ENCODE results near the gene C11orf42. TPM values are rescaled to one million over a fixed set of nuclear protein-coding genes. Genes with fewer than 3 reads are reported as not detected.

The C11orf42 gene
- total and polyA plus RNA-seq, 4 donors = not detected

DNA sequence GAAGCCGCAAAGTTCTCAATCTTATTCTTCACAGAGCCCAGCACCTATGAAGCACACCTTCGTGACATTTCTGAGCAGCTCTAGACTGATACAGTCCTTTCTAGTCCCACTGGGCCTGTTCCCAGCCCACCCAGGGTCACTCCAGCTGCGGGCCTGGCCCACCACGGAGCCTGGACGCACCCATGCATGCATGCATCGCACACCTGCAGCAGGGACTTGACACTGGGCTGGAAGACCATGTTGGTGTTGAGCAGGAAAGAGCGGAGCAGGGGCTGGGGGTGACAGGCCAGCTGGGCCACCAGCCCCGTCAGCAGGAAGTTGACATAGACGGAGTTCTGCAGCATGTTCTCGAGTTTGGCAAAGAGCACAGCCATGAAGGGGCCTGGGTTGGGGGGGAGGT, 9.2 kb downstream of the C11orf42 start:
- H3K4me1 ChIP-seq (ENCODE audit: control insufficient read depth in 5 of 5, insufficient read depth in 5 of 5, low read length in 5 of 5) = peaks cover 0 to 5% (median 0%) of the 10 kb centered on the region in 5 donors
- no peak for ATAC-seq (ENCODE audit: insufficient read depth, low FRiP score)
- H3K9me3 ChIP-seq (ENCODE audit: control insufficient read depth in 4 of 4, insufficient read depth in 3 of 4, low read length in 3 of 4) = no peaks in the 10 kb centered on the region
- TF ChIP-seq, protein P1, sequence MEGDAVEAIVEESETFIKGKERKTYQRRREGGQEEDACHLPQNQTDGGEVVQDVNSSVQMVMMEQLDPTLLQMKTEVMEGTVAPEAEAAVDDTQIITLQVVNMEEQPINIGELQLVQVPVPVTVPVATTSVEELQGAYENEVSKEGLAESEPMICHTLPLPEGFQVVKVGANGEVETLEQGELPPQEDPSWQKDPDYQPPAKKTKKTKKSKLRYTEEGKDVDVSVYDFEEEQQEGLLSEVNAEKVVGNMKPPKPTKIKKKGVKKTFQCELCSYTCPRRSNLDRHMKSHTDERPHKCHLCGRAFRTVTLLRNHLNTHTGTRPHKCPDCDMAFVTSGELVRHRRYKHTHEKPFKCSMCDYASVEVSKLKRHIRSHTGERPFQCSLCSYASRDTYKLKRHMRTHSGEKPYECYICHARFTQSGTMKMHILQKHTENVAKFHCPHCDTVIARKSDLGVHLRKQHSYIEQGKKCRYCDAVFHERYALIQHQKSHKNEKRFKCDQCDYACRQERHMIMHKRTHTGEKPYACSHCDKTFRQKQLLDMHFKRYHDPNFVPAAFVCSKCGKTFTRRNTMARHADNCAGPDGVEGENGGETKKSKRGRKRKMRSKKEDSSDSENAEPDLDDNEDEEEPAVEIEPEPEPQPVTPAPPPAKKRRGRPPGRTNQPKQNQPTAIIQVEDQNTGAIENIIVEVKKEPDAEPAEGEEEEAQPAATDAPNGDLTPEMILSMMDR (IDR thresholded peaks at IDR 0.05; ENCODE audit: control extremely low read depth, extremely low read depth) = no peak
- peaks cover 39 to 56% (median 43%) of the 10 kb centered on the region in 4 donors for H3K36me3 ChIP-seq (ENCODE audit: control insufficient read depth in 4 of 4, insufficient read depth in 4 of 4, low read length in 4 of 4)
- no peak overlapping the region for H3K4me3 ChIP-seq
- no peak for DNase-seq
- no peak overlapping the region for H3K9ac ChIP-seq (ENCODE audit: insufficient read depth in 1 of 2, low read length in 2 of 2)
- H3K27me3 ChIP-seq (ENCODE audit: control insufficient read depth in 3 of 3, insufficient read depth in 3 of 3, low read length in 2 of 3) = no peaks in the 10 kb centered on the region
- no peak overlapping the region for H3K27ac ChIP-seq (ENCODE audit: low read depth in 1 of 2, low read length in 1 of 2)
- WGBS, 2 donors = 96 to 97% methylated on average over 10 of the region's 10 CpGs

DNA sequence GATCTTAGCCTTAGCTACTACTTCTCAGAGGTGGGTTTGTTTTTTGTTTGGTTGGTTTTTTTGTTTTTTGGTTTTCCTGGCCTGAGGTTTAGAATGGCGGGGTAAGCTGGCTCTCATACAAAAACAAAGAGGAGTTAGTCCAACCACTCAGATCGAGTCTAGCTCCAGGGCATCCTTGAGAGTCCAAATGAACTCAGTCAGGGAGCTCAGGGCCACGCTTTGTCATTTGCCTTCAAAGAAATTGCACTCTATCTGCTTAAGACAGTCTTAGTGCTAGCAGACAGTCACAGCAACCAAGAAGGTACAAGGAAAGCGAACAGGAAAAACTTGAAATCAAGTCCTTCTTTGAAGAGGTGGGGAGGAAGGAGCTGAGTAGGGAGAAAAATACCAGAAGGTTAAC, 11.1 kb downstream of the C11orf42 start:
- Histone ChIP-seq H3K9ac (ENCODE audit: insufficient read depth in 1 of 2, low read length in 2 of 2) (no peak overlapping the region), H3K27ac (ENCODE audit: low read depth in 1 of 2, low read length in 1 of 2) (no peak overlapping the region), H3K27me3 (ENCODE audit: control insufficient read depth in 3 of 3, insufficient read depth in 3 of 3, low read length in 2 of 3) (no peaks in the 10 kb centered on the region), H3K4me1 (ENCODE audit: control insufficient read depth in 5 of 5, insufficient read depth in 5 of 5, low read length in 5 of 5) (peaks cover 0 to 5% (median 0%) of the 10 kb centered on the region in 5 donors), H3K4me3 (no peak overlapping the region), H3K36me3 (ENCODE audit: control insufficient read depth in 4 of 4, insufficient read depth in 4 of 4, low read length in 4 of 4) (peaks cover 28 to 42% (median 39%) of the 10 kb centered on the region in 4 donors), H3K9me3 (ENCODE audit: control insufficient read depth in 4 of 4, insufficient read depth in 3 of 4, low read length in 3 of 4) (no peaks in the 10 kb centered on the region)
- WGBS, 2 donors = 92% methylated on average over 4 of the region's 4 CpGs
- DNase-seq = no peak
- no peak for ATAC-seq (ENCODE audit: insufficient read depth, low FRiP score)
- TF ChIP-seq, protein P1 (IDR thresholded peaks at IDR 0.05; ENCODE audit: control extremely low read depth, extremely low read depth) = no peak

DNA sequence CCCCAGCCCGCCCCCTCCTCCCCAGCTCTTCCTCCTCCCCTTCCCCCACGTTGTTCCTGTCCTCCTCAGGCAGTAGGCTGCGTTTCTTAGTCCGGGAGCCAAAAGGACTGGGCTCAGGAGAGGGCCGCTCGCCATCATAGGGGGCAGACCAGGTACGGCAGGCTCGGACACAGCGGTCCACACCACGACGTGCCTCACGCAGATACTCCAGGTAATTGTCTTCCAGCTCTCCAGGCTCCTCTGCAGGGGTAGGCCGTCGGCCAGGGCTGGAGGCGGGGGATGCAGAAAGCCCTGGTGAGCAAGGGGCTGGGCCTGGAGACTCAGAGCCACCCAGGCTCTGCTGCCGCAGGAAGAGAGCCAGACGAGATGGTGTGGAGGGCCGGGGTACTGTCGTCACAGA, 12.4 kb downstream of the C11orf42 start:
- no peak overlapping the region for H3K27ac ChIP-seq (ENCODE audit: low read depth in 1 of 2, low read length in 1 of 2)
- no peak overlapping the region for H3K9ac ChIP-seq (ENCODE audit: insufficient read depth in 1 of 2, low read length in 2 of 2)
- H3K4me1 ChIP-seq (ENCODE audit: control insufficient read depth in 5 of 5, insufficient read depth in 5 of 5, low read length in 5 of 5) = peaks cover 0 to 5% (median 0%) of the 10 kb centered on the region in 5 donors
- H3K9me3 ChIP-seq (ENCODE audit: control insufficient read depth in 4 of 4, insufficient read depth in 3 of 4, low read length in 3 of 4) = no peaks in the 10 kb centered on the region
- ATAC-seq (ENCODE audit: insufficient read depth, low FRiP score) (no peak), DNase-seq (no peak)
- TF ChIP-seq, protein P1 (IDR thresholded peaks at IDR 0.05; ENCODE audit: control extremely low read depth, extremely low read depth) = no peak
- 92 to 94% methylated on average over 17 to 19 of the region's 19 CpGs for WGBS, 2 donors
- H3K36me3 ChIP-seq (ENCODE audit: control insufficient read depth in 4 of 4, insufficient read depth in 4 of 4, low read length in 4 of 4) = peaks cover 35 to 45% (median 42%) of the 10 kb centered on the region in 4 donors
- H3K4me3 ChIP-seq = no peak overlapping the region
- no peaks in the 10 kb centered on the region for H3K27me3 ChIP-seq (ENCODE audit: control insufficient read depth in 3 of 3, insufficient read depth in 3 of 3, low read length in 2 of 3)

DNA sequence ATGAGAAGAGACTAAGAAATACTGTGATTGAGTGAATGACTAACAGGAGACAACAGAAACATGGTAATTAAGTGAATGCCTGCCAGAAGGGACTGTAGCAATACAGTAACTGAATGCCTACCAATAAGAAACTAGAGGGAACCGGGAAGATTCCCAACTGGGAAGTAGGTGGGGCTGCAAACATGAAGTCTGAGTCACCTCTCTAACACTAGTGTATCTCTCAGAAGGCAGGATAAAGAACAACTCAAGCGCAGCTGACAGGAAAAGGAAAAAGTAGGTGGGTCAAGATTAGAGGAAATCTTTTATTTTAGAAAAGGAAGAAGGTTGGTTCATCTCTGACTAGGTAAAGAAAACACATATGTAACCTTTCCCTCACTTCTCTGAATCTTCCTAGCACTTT, 14.0 kb downstream of the C11orf42 start:
- H3K4me3 ChIP-seq = no peak overlapping the region
- no peak overlapping the region for H3K27ac ChIP-seq (ENCODE audit: low read depth in 1 of 2, low read length in 1 of 2)
- WGBS, 2 donors = 40 to 63% methylated on average over 2 of the region's 2 CpGs
- H3K4me1 ChIP-seq (ENCODE audit: control insufficient read depth in 5 of 5, insufficient read depth in 5 of 5, low read length in 5 of 5) = peaks cover 0 to 9% (median 0%) of the 10 kb centered on the region in 5 donors
- no peak for DNase-seq
- peak; percentile 78 for ATAC-seq (ENCODE audit: insufficient read depth, low FRiP score)
- H3K36me3 ChIP-seq (ENCODE audit: control insufficient read depth in 4 of 4, insufficient read depth in 4 of 4, low read length in 4 of 4) = peaks cover 42 to 58% (median 47%) of the 10 kb centered on the region in 4 donors
- H3K9ac ChIP-seq (ENCODE audit: insufficient read depth in 1 of 2, low read length in 2 of 2) = no peak overlapping the region
- no peaks in the 10 kb centered on the region for H3K27me3 ChIP-seq (ENCODE audit: control insufficient read depth in 3 of 3, insufficient read depth in 3 of 3, low read length in 2 of 3)
- TF ChIP-seq, protein P1 (IDR thresholded peaks at IDR 0.05; ENCODE audit: control extremely low read depth, extremely low read depth) = no peak
- H3K9me3 ChIP-seq (ENCODE audit: control insufficient read depth in 4 of 4, insufficient read depth in 3 of 4, low read length in 3 of 4) = no peaks in the 10 kb centered on the region

All from lung (tissue), 12 donors.